ENCODE data around the gene CAV1.

CAV1 gene

GRCh38 chr7:116542618-116543017 lies 17.8 kb downstream of the CAV1 start:
- no peak overlapping the region for H3K14ac ChIP-seq (ENCODE audit: low read length)
- H2AFZ ChIP-seq (ENCODE audit: low read length): no peak overlapping the region
- H3K4me3 ChIP-seq (ENCODE audit: low read length in 2 of 2): no peak overlapping the region
- H2BK12ac ChIP-seq (ENCODE audit: low read length): no peak overlapping the region
- H2BK120ac ChIP-seq (ENCODE audit: low read depth, low read length): no peak overlapping the region
- no peak overlapping the region for H2BK15ac ChIP-seq (ENCODE audit: low read length)
- no peak overlapping the region for H4K8ac ChIP-seq (ENCODE audit: low read depth, low read length)
- no peak overlapping the region for H2AK5ac ChIP-seq (ENCODE audit: low read depth, low read length)
- H3K23ac ChIP-seq (ENCODE audit: low read depth, low read length, poor library complexity): no peak overlapping the region
- no peaks in the 10 kb centered on the region for H3K4me1 ChIP-seq (ENCODE audit: control insufficient read depth in 2 of 2, insufficient read depth in 1 of 2, low read depth in 1 of 2, low read length in 2 of 2)
- no peaks in the 10 kb centered on the region for H3K9me3 ChIP-seq (replicated peaks in 1 of 2; ENCODE audit: control insufficient read depth in 2 of 2, insufficient read depth in 1 of 2, low read depth in 1 of 2, low read length in 2 of 2)
- H3K27ac ChIP-seq (replicated peaks; ENCODE audit: low read length): no peak overlapping the region
- no peaks in the 10 kb centered on the region for H3K27me3 ChIP-seq (ENCODE audit: control insufficient read depth in 3 of 3, insufficient read depth in 3 of 3, low read depth in 1 of 3, low read length in 3 of 3)
- H3K18ac ChIP-seq (ENCODE audit: low read length): no peak overlapping the region
- no peak for DNase-seq (ENCODE audit: low spot score)
- no peak overlapping the region for H3K4ac ChIP-seq (ENCODE audit: low read length)
- H4K91ac ChIP-seq (ENCODE audit: low read depth, low read length, poor library complexity): no peak overlapping the region
- H3K9ac ChIP-seq (ENCODE audit: low read depth, low read length, poor library complexity): no peak overlapping the region
- H2BK5ac ChIP-seq (ENCODE audit: low read length): no peak overlapping the region
- H3K4me2 ChIP-seq (ENCODE audit: insufficient read depth, low read length, poor library complexity, severe bottlenecking): no peak overlapping the region
- H3K36me3 ChIP-seq (replicated peaks in 1 of 2; ENCODE audit: control insufficient read depth in 2 of 2, insufficient read depth in 2 of 2, low read length in 2 of 2): no peaks in the 10 kb centered on the region
- H3K79me1 ChIP-seq (ENCODE audit: low read depth, low read length): no peaks in the 10 kb centered on the region
- no CpG with 5 or more reads among the region's 2 CpGs for WGBS, 2 donors (ENCODE audit: extremely low coverage in 2 of 2, insufficient read length in 2 of 2, insufficient replicate concordance in 1 of 2)

GRCh38 chr7:116543664-116544063 lies 18.8 kb downstream of the CAV1 start:
- Histone ChIP-seq H4K91ac (ENCODE audit: low read depth, low read length, poor library complexity) (no peak overlapping the region), H2BK15ac (ENCODE audit: low read length) (no peak overlapping the region), H3K27me3 (ENCODE audit: control insufficient read depth in 3 of 3, insufficient read depth in 3 of 3, low read depth in 1 of 3, low read length in 3 of 3) (no peaks in the 10 kb centered on the region), H3K27ac (replicated peaks; ENCODE audit: low read length) (no peak overlapping the region), H3K9ac (ENCODE audit: low read depth, low read length, poor library complexity) (no peak overlapping the region), H2AK5ac (ENCODE audit: low read depth, low read length) (no peak overlapping the region), H2BK5ac (ENCODE audit: low read length) (no peak overlapping the region), H3K4me2 (ENCODE audit: insufficient read depth, low read length, poor library complexity, severe bottlenecking) (no peak overlapping the region), H2BK120ac (ENCODE audit: low read depth, low read length) (no peak overlapping the region), H3K79me1 (ENCODE audit: low read depth, low read length) (no peaks in the 10 kb centered on the region), H4K8ac (ENCODE audit: low read depth, low read length) (no peak overlapping the region), H2AFZ (ENCODE audit: low read length) (no peak overlapping the region), H3K4ac (ENCODE audit: low read length) (no peak overlapping the region), H3K14ac (ENCODE audit: low read length) (no peak overlapping the region), H3K4me3 (ENCODE audit: low read length in 2 of 2) (no peak overlapping the region), H3K23ac (ENCODE audit: low read depth, low read length, poor library complexity) (no peak overlapping the region), H3K9me3 (replicated peaks in 1 of 2; ENCODE audit: control insufficient read depth in 2 of 2, insufficient read depth in 1 of 2, low read depth in 1 of 2, low read length in 2 of 2) (no peaks in the 10 kb centered on the region), H2BK12ac (ENCODE audit: low read length) (no peak overlapping the region), H3K36me3 (replicated peaks in 1 of 2; ENCODE audit: control insufficient read depth in 2 of 2, insufficient read depth in 2 of 2, low read length in 2 of 2) (no peaks in the 10 kb centered on the region), H3K18ac (ENCODE audit: low read length) (no peak overlapping the region), H3K4me1 (ENCODE audit: control insufficient read depth in 2 of 2, insufficient read depth in 1 of 2, low read depth in 1 of 2, low read length in 2 of 2) (no peaks in the 10 kb centered on the region)
- no CpG with 5 or more reads among the region's 2 CpGs for WGBS, 2 donors (ENCODE audit: extremely low coverage in 2 of 2, insufficient read length in 2 of 2, insufficient replicate concordance in 1 of 2)
- no peak for DNase-seq (ENCODE audit: low spot score)

GRCh38 chr7:116544487-116544886 lies 19.7 kb downstream of the CAV1 start:
- no peaks in the 10 kb centered on the region for H3K27me3 ChIP-seq (ENCODE audit: control insufficient read depth in 3 of 3, insufficient read depth in 3 of 3, low read depth in 1 of 3, low read length in 3 of 3)
- H3K4me1 ChIP-seq (ENCODE audit: control insufficient read depth in 2 of 2, insufficient read depth in 1 of 2, low read depth in 1 of 2, low read length in 2 of 2): peaks cover 0 to 2% of the 10 kb centered on the region in 2 donors

GRCh38 chr7:116545411-116545993 lies 20.7 kb downstream of the CAV1 start:
- no peak overlapping the region for H4K91ac ChIP-seq (ENCODE audit: low read depth, low read length, poor library complexity)
- H3K27me3 ChIP-seq (ENCODE audit: control insufficient read depth in 3 of 3, insufficient read depth in 3 of 3, low read depth in 1 of 3, low read length in 3 of 3): no peaks in the 10 kb centered on the region
- no peak overlapping the region for H3K27ac ChIP-seq (replicated peaks; ENCODE audit: low read length)
- no peak overlapping the region for H2BK12ac ChIP-seq (ENCODE audit: low read length)
- H2AFZ ChIP-seq (ENCODE audit: low read length): no peak overlapping the region
- H3K14ac ChIP-seq (ENCODE audit: low read length): no peak overlapping the region
- H2BK5ac ChIP-seq (ENCODE audit: low read length): no peak overlapping the region
- H3K36me3 ChIP-seq (replicated peaks in 1 of 2; ENCODE audit: control insufficient read depth in 2 of 2, insufficient read depth in 2 of 2, low read length in 2 of 2): no peaks in the 10 kb centered on the region
- no peak overlapping the region for H2AK5ac ChIP-seq (ENCODE audit: low read depth, low read length)
- no CpG with 5 or more reads among the region's 6 CpGs for WGBS, 2 donors (ENCODE audit: extremely low coverage in 2 of 2, insufficient read length in 2 of 2, insufficient replicate concordance in 1 of 2)
- H3K9ac ChIP-seq (ENCODE audit: low read depth, low read length, poor library complexity): no peak overlapping the region
- H3K4me1 ChIP-seq (ENCODE audit: control insufficient read depth in 2 of 2, insufficient read depth in 1 of 2, low read depth in 1 of 2, low read length in 2 of 2): peaks cover 0 to 2% of the 10 kb centered on the region in 2 donors
- H3K4ac ChIP-seq (ENCODE audit: low read length): no peak overlapping the region
- no peak overlapping the region for H3K18ac ChIP-seq (ENCODE audit: low read length)
- no peaks in the 10 kb centered on the region for H3K79me1 ChIP-seq (ENCODE audit: low read depth, low read length)
- H2BK15ac ChIP-seq (ENCODE audit: low read length): no peak overlapping the region
- no peak overlapping the region for H3K23ac ChIP-seq (ENCODE audit: low read depth, low read length, poor library complexity)
- no peak overlapping the region for H4K8ac ChIP-seq (ENCODE audit: low read depth, low read length)
- no peaks in the 10 kb centered on the region for H3K9me3 ChIP-seq (replicated peaks in 1 of 2; ENCODE audit: control insufficient read depth in 2 of 2, insufficient read depth in 1 of 2, low read depth in 1 of 2, low read length in 2 of 2)
- DNase-seq (ENCODE audit: low spot score): no peak
- H2BK120ac ChIP-seq (ENCODE audit: low read depth, low read length): no peak overlapping the region
- H3K4me2 ChIP-seq (ENCODE audit: insufficient read depth, low read length, poor library complexity, severe bottlenecking): no peak overlapping the region
- H3K4me3 ChIP-seq (ENCODE audit: low read length in 2 of 2): no peak overlapping the region

More at GRCh38 chr7:116544487-116544886, 19.7 kb downstream of the CAV1 start:
- DNase-seq (ENCODE audit: low spot score): no peak
- no peak overlapping the region for H2AFZ ChIP-seq (ENCODE audit: low read length)
- no peak overlapping the region for H2AK5ac ChIP-seq (ENCODE audit: low read depth, low read length)
- H3K4me2 ChIP-seq (ENCODE audit: insufficient read depth, low read length, poor library complexity, severe bottlenecking): no peak overlapping the region
- no peak overlapping the region for H3K18ac ChIP-seq (ENCODE audit: low read length)
- no peaks in the 10 kb centered on the region for H3K36me3 ChIP-seq (replicated peaks in 1 of 2; ENCODE audit: control insufficient read depth in 2 of 2, insufficient read depth in 2 of 2, low read length in 2 of 2)
- H3K79me1 ChIP-seq (ENCODE audit: low read depth, low read length): no peaks in the 10 kb centered on the region
- H3K9me3 ChIP-seq (replicated peaks in 1 of 2; ENCODE audit: control insufficient read depth in 2 of 2, insufficient read depth in 1 of 2, low read depth in 1 of 2, low read length in 2 of 2): no peaks in the 10 kb centered on the region
- H3K4me3 ChIP-seq (ENCODE audit: low read length in 2 of 2): no peak overlapping the region
- no peak overlapping the region for H3K23ac ChIP-seq (ENCODE audit: low read depth, low read length, poor library complexity)
- no peak overlapping the region for H2BK15ac ChIP-seq (ENCODE audit: low read length)
- no peak overlapping the region for H4K91ac ChIP-seq (ENCODE audit: low read depth, low read length, poor library complexity)
- H3K9ac ChIP-seq (ENCODE audit: low read depth, low read length, poor library complexity): no peak overlapping the region
- no peak overlapping the region for H2BK12ac ChIP-seq (ENCODE audit: low read length)
- H3K4ac ChIP-seq (ENCODE audit: low read length): no peak overlapping the region
- no peak overlapping the region for H2BK5ac ChIP-seq (ENCODE audit: low read length)
- no CpG with 5 or more reads among the region's 1 CpG for WGBS, 2 donors (ENCODE audit: extremely low coverage in 2 of 2, insufficient read length in 2 of 2, insufficient replicate concordance in 1 of 2)
- no peak overlapping the region for H2BK120ac ChIP-seq (ENCODE audit: low read depth, low read length)
- H3K14ac ChIP-seq (ENCODE audit: low read length): no peak overlapping the region
- no peak overlapping the region for H3K27ac ChIP-seq (replicated peaks; ENCODE audit: low read length)
- H4K8ac ChIP-seq (ENCODE audit: low read depth, low read length): no peak overlapping the region

Measured in neuronal stem cell (in vitro differentiated cells).